Suppressor macrophage treated with lipopolysaccharide for 1 hour (primary cell): Measurements from ENCODE around the gene SETD1B.
"Not testable (repeated sequence)": the region's sequence is repeated elsewhere in the genome, so short reads cannot be mapped to it uniquely, and the experiment has no call there.

Experiments
- DNase-seq, 3 donors: peaks; one replicate each; pipeline ENCODE4 v3.0.0-alpha.2; 2020 to 2022

Gene SETD1B

GRCh38 chr12:121827351-121828099, 23.7 kb downstream of the SETD1B start:
- DNase-seq, result no peak

- no peak for DNase-seq
Observed at GRCh38 chr12:121828306-121828705, 24.5 kb downstream of the SETD1B start.

GRCh38 chr12:121828826-121829225, 25.0 kb downstream of the SETD1B start:
- DNase-seq, result peak in 1 of 3 donors; percentile 26

GRCh38 chr12:121829250-121829918, 25.6 kb downstream of the SETD1B start:
- DNase-seq, result no peak

- DNase-seq, result no peak
Observed at GRCh38 chr12:121830134-121830533, 26.3 kb downstream of the SETD1B start.

- DNase-seq, result no peak
Observed at GRCh38 chr12:121830588-121831265, 26.9 kb downstream of the SETD1B start.

- no peak for DNase-seq
Observed at GRCh38 chr12:121831571-121832245, 27.9 kb downstream of the SETD1B start.

GRCh38 chr12:121837680-121838079, 33.9 kb downstream of the SETD1B start:
- DNase-seq, result no peak

- DNase-seq, result no peak
Observed at GRCh38 chr12:121838126-121838525, 34.3 kb downstream of the SETD1B start.

- peak; percentile 99 to 100 (median 100) for DNase-seq
Observed at GRCh38 chr12:121839106-121839992, 35.5 kb downstream of the SETD1B start.

- peak in 2 of 3 donors; percentile 22 to 45 for DNase-seq
Observed at GRCh38 chr12:121839993-121840761, 36.4 kb downstream of the SETD1B start.

GRCh38 chr12:121843236-121843982, 39.6 kb downstream of the SETD1B start:
- no peak for DNase-seq

- DNase-seq, result peak in 1 of 3 donors; percentile 33
Observed at GRCh38 chr12:121845701-121846100, 41.9 kb downstream of the SETD1B start.

- no peak for DNase-seq
Observed at GRCh38 chr12:121849211-121849610, 45.4 kb downstream of the SETD1B start.

GRCh38 chr12:121849665-121850064, 45.9 kb downstream of the SETD1B start:
- DNase-seq, result peak; percentile 41 to 61 (median 54)

- DNase-seq, result not testable (repeated sequence)
Observed at GRCh38 chr12:121852392-121852791, 48.6 kb downstream of the SETD1B start.

- peak in 2 of 3 donors; percentile 27 to 34 for DNase-seq
Observed at GRCh38 chr12:121857322-121858246, 53.8 kb downstream of the SETD1B start.

- no peak for DNase-seq
Observed at GRCh38 chr12:121858318-121858661, 54.5 kb downstream of the SETD1B start.
